ENCODE measurements around the gene ZNF527. TPM values are rescaled to one million over a fixed set of nuclear protein-coding genes. Genes with fewer than 3 reads are reported as not detected.

ZNF527 gene
- polyA plus RNA-seq, 2 of the 4 experiments (the other 2 are of a cell fraction) = 4.1 to 8.2 TPM

DNA sequence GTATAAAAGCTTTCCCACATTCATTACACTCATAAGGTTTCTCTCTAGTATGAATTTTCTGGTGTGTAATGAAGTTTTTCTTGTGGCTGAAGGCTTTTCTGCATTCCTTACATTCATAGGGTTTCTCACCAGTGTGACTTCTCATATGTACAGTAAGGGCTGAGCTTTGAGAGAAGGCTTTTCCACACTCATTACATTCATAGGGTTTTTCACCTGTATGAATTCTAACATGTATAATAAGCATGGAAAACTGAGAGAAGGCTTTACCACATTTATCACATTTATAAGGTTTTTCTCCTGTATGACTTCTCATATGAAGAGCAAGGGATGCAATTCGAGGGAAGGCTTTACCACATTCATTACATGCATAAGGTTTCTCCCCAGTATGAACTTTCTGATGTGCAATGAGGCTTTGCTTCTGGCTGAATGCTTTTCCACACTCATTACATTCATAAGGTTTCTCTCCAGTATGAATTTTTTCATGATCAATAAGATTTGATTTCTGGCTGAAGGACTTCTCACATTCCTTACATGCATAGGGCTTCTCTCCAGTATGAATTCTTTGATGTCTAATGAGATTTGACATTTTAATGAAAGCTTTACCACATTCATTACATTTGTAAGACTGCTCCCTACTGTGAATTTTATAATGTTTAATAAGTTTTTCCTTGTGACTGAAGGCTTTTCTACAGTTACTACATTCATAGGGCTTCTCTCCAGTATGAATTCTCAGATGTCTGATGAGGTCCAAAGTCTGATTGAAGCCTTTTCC lies 42.6 kb downstream of the ZNF527 start:
- no peak for FAIRE-seq
- H3K9me3 ChIP-seq = peaks cover 99% of the 10 kb centered on the region
- DNase-seq (ENCODE audit: low read depth in 1 of 2, low spot score in 1 of 2) = peak in 1 of 2 experiments; percentile 36
- TF ChIP-seq HOXA7 (CRISPR knock-in tag; IDR thresholded peaks at IDR 0.05) = no peak
- no peak for TF ChIP-seq HOXB13 (CRISPR knock-in tag; IDR thresholded peaks at IDR 0.05; ENCODE audit: low read depth)
- 0 out of 2 replicates have a peak, but pooled peaks have one; percentile 29 for TF ChIP-seq EHF (CRISPR knock-in tag; IDR thresholded peaks at IDR 0.05)
- no peak for TF ChIP-seq CBX8 (IDR thresholded peaks at IDR 0.05)
- TF ChIP-seq GATA3 (IDR thresholded peaks at IDR 0.05; ENCODE audit: borderline replicate concordance) = peak; percentile 33; the same call in 1 of the 2 replicates
- no peak for TF ChIP-seq JUNB (IDR thresholded peaks at IDR 0.05)
- TF ChIP-seq, protein P1, sequence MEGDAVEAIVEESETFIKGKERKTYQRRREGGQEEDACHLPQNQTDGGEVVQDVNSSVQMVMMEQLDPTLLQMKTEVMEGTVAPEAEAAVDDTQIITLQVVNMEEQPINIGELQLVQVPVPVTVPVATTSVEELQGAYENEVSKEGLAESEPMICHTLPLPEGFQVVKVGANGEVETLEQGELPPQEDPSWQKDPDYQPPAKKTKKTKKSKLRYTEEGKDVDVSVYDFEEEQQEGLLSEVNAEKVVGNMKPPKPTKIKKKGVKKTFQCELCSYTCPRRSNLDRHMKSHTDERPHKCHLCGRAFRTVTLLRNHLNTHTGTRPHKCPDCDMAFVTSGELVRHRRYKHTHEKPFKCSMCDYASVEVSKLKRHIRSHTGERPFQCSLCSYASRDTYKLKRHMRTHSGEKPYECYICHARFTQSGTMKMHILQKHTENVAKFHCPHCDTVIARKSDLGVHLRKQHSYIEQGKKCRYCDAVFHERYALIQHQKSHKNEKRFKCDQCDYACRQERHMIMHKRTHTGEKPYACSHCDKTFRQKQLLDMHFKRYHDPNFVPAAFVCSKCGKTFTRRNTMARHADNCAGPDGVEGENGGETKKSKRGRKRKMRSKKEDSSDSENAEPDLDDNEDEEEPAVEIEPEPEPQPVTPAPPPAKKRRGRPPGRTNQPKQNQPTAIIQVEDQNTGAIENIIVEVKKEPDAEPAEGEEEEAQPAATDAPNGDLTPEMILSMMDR (IDR thresholded peaks at IDR 0.05) = no peak
- TF ChIP-seq, protein P2, sequence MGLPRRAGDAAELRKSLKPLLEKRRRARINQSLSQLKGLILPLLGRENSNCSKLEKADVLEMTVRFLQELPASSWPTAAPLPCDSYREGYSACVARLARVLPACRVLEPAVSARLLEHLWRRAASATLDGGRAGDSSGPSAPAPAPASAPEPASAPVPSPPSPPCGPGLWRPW (IDR thresholded peaks at IDR 0.05) = peak; percentile 18; the same call in 1 of the 2 replicates
- TF ChIP-seq NR3C1 (IDR thresholded peaks at IDR 0.05) = no peak
- TF ChIP-seq, protein P3, sequence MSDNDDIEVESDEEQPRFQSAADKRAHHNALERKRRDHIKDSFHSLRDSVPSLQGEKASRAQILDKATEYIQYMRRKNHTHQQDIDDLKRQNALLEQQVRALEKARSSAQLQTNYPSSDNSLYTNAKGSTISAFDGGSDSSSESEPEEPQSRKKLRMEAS (IDR thresholded peaks at IDR 0.05) = no peak
- TF ChIP-seq, protein P4, sequence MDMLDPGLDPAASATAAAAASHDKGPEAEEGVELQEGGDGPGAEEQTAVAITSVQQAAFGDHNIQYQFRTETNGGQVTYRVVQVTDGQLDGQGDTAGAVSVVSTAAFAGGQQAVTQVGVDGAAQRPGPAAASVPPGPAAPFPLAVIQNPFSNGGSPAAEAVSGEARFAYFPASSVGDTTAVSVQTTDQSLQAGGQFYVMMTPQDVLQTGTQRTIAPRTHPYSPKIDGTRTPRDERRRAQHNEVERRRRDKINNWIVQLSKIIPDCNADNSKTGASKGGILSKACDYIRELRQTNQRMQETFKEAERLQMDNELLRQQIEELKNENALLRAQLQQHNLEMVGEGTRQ (IDR thresholded peaks at IDR 0.05) = no peak
- TF ChIP-seq, protein P5, sequence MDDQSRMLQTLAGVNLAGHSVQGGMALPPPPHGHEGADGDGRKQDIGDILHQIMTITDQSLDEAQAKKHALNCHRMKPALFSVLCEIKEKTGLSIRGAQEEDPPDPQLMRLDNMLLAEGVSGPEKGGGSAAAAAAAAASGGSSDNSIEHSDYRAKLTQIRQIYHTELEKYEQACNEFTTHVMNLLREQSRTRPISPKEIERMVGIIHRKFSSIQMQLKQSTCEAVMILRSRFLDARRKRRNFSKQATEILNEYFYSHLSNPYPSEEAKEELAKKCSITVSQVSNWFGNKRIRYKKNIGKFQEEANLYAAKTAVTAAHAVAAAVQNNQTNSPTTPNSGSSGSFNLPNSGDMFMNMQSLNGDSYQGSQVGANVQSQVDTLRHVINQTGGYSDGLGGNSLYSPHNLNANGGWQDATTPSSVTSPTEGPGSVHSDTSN (IDR thresholded peaks at IDR 0.05) = no peak
- no peak for TF ChIP-seq PHF8 (IDR thresholded peaks at IDR 0.05; ENCODE audit: borderline replicate concordance, low read depth)
- no peak for TF ChIP-seq MAZ (IDR thresholded peaks at IDR 0.05; ENCODE audit: borderline replicate concordance, low read depth, low read length)
- TF ChIP-seq FOXS1 (CRISPR knock-in tag; IDR thresholded peaks at IDR 0.05) = no peak
- H3K4me3 ChIP-seq = no peak overlapping the region
- no peak for ATAC-seq
- H3K4me2 ChIP-seq = no peak overlapping the region
- 11% methylated on average over 1 of the region's 1 CpG for WGBS (ENCODE audit: missing lambda C conversion rate)
- H3K4me1 ChIP-seq = no peaks in the 10 kb centered on the region
- H3K27ac ChIP-seq = no peak overlapping the region
- ChIA-PET CTCF (no interaction called here), POLR2A (no interaction called here)

Other genes starting within 250 kb of the ZNF527 start
- 14.2 and 14.7 TPM in 2 replicates for gene ZNF585A, start 198.4 kb upstream of the ZNF527 start, polyA plus RNA-seq (2011; rRNA removed)
- 4.4 to 5.1 TPM (median 5.0 TPM) in 3 replicates for gene ZNF585A, start 198.4 kb upstream of the ZNF527 start, polyA plus RNA-seq (2017; fragmentation: RNase III; extraction: RNeasy Plus Mini Kit Qiagen cat#74134 plus additional on column Dnase treatment)
- 14.1 and 15.1 TPM in 2 replicates for gene ZNF585B, start 160.6 kb upstream of the ZNF527 start, polyA plus RNA-seq (2011; rRNA removed)
- 4.5 to 6.9 TPM (median 5.3 TPM) in 3 replicates for gene ZNF585B, start 160.6 kb upstream of the ZNF527 start, polyA plus RNA-seq (2017; fragmentation: RNase III; extraction: RNeasy Plus Mini Kit Qiagen cat#74134 plus additional on column Dnase treatment)
- gene ZNF383, start 152.9 kb upstream of the ZNF527 start, polyA plus RNA-seq (2011; rRNA removed) = 13.0 and 13.1 TPM in 2 replicates
- gene ZNF383, start 152.9 kb upstream of the ZNF527 start, polyA plus RNA-seq (2017; fragmentation: RNase III; extraction: RNeasy Plus Mini Kit Qiagen cat#74134 plus additional on column Dnase treatment) = 6.6 to 6.9 TPM (median 6.6 TPM) in 3 replicates
- gene ZNF569, start 96.3 kb downstream of the ZNF527 start, polyA plus RNA-seq (2011; rRNA removed) = 10.6 and 11.1 TPM in 2 replicates
- 6.3 to 6.6 TPM (median 6.5 TPM) in 3 replicates for gene ZNF569, start 96.3 kb downstream of the ZNF527 start, polyA plus RNA-seq (2017; fragmentation: RNase III; extraction: RNeasy Plus Mini Kit Qiagen cat#74134 plus additional on column Dnase treatment)
- 7.8 and 7.9 TPM in 2 replicates for gene ZNF570, start 98.3 kb downstream of the ZNF527 start, polyA plus RNA-seq (2011; rRNA removed)
- 2.9 to 3.7 TPM (median 3.7 TPM) in 3 replicates for gene ZNF570, start 98.3 kb downstream of the ZNF527 start, polyA plus RNA-seq (2017; fragmentation: RNase III; extraction: RNeasy Plus Mini Kit Qiagen cat#74134 plus additional on column Dnase treatment)
- 0.12 and 0.16 TPM in 2 replicates for gene ZNF793, start 135.8 kb downstream of the ZNF527 start, polyA plus RNA-seq (2011; rRNA removed)
- gene ZNF793, start 135.8 kb downstream of the ZNF527 start, polyA plus RNA-seq (2017; fragmentation: RNase III; extraction: RNeasy Plus Mini Kit Qiagen cat#74134 plus additional on column Dnase treatment) = 0.04 to 0.17 TPM (median 0.07 TPM) in 3 replicates
- gene ZNF571, start 223.7 kb downstream of the ZNF527 start, polyA plus RNA-seq (2011; rRNA removed) = 2.5 and 2.7 TPM in 2 replicates
- 0.97 to 1.4 TPM (median 1.3 TPM) in 3 replicates for gene ZNF571, start 223.7 kb downstream of the ZNF527 start, polyA plus RNA-seq (2017; fragmentation: RNase III; extraction: RNeasy Plus Mini Kit Qiagen cat#74134 plus additional on column Dnase treatment)
- gene ZNF540, start 223.8 kb downstream of the ZNF527 start, polyA plus RNA-seq (2011; rRNA removed) = 0.12 and 0.13 TPM in 2 replicates
- gene ZNF540, start 223.8 kb downstream of the ZNF527 start, polyA plus RNA-seq (2017; fragmentation: RNase III; extraction: RNeasy Plus Mini Kit Qiagen cat#74134 plus additional on column Dnase treatment) = 0.15 to 0.39 TPM (median 0.22 TPM) in 3 replicates